ENCODE data around the gene MRPS24.
"Not testable (repeated sequence)": the region's sequence is repeated elsewhere in the genome, so short reads cannot be mapped to it uniquely, and the experiment has no call there.

The MRPS24 gene

DNA sequence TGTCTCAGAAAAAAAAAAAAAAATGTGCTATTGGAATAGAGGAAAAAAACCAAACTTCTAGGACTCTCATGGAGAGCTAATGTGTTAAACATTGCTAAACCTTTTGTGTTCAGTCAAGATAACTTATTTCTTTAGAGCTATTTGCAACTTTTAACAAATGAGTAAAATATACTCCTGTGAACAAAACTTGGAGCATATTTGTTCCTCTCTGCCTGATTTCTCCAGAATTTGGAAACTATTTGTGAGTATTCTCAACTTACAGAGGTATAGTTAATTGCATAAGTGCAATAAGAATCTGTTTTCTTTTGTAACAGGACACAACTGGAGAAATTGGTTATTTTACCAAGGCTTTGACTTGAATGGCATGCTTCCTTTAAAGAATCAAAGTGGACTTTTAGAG is 38.4 kb downstream of the MRPS24 start:
- not testable (repeated sequence) for DNase-seq

DNA sequence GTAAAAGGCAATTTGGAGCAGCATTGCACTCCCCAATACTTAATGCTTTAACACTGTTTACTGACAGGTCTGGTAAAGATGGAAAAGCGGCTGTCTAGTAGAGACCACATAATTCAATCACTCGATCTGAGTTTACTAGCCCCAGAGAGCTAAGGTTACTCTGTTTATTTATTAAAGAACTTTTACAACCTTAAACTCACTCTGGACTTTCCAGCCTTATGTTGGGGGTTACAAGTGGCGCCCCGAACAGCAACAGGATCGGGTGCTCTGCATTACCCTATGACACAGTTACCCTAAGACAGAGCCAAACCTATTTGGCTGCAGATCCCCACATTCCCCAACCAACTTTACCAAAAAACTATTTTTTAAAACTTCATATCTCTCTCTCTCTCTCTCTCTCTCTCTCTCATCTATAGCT is 43.9 kb downstream of the MRPS24 start:
- no peak for DNase-seq

DNA sequence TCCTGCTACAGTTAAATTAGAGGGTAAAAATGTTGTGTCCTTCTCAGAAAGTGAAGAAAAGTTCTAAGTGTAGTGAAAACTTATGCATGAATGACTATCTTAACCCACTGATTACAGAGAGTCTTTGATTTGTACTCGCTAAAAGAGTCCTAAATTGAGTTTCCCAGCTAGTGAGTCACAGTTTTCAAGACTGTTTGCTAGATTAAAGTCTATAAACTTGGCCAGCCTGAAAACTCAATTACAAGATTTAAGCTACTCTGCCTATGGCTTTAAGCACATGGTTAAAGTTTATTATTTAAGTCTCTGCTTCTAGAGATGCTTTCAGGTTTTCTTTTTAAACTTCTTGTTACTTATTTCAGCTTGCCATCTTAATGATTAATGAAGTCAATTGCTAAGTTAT is 44.4 kb downstream of the MRPS24 start:
- DNase-seq: no peak

DNA sequence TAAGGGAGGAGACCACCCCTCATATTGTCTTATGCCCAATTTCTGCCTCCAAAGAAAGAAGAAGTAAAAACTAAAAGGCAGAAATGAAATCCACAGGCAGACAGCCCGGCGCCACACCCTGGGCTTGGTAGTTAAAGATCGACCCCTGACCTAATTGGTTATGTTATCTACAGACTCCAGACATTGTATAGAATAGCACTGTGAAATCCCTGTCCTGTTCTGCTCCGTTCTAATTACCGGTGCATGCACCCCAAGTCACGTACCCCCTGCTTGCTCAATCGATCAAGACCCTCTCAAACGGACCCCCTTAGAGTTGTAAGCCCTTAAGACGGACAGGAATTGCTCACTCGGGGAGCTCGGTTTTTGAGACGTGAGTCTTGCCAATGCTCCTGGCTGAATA is 44.8 kb downstream of the MRPS24 start:
- not testable (repeated sequence) for DNase-seq

DNA sequence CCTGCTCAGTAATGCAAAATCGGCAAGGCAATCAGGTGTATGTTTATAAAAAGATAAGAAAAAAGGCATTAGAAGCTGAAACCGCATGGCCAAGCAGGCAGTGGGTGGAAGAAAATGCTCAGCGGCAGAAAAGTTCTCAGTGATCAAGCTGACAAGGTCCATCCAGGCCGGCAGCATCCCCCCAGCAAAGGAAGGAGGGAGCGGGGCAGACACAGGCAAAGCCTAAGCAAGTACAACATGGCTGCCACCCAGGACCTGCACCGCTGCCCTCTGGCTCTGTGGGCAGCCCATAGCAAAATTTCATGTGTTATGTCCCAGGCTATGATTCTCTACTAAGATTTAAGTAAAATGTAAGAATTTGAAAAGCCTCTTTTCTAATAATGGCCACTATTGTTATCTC is 45.4 kb downstream of the MRPS24 start:
- no peak for DNase-seq

DNA sequence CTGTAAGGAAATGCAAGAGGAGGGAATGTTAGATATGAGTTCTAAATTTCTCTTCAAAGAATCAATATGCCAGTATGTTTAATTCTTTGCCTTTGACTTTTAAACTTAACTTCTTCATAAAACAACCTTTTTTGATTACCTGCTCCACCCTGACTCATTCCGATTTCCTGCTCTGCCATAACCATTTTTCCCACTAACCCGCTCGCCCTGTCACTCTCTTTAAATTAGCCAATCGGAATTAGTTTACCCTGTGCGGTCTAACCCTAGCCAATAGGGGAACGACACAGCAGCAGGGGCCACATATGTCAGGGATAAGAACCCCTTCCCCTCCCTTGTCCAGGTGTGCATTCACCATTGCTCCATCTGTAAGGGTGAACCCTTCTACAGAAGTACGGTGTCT is 45.9 kb downstream of the MRPS24 start:
- not testable (repeated sequence) for DNase-seq

Measured in inflammatory macrophage treated with lipopolysaccharide for 1 hour (primary cell).